Stimulated activated CD8-positive, alpha-beta memory T cell treated with anti-CD3 and anti-CD28 coated beads, Interleukin-12 subunit alpha, Interleukin-12 subunit beta, amount 100 ng/mL, for 24 hours (primary cell): ENCODE data around the gene MYPN.

Experiments used
- DNase-seq: peaks from one replicate; pipeline ENCODE4 v3.0.0-alpha.2; 2020; ENCODE audit errors: extremely low read depth

MYPN gene

DNA sequence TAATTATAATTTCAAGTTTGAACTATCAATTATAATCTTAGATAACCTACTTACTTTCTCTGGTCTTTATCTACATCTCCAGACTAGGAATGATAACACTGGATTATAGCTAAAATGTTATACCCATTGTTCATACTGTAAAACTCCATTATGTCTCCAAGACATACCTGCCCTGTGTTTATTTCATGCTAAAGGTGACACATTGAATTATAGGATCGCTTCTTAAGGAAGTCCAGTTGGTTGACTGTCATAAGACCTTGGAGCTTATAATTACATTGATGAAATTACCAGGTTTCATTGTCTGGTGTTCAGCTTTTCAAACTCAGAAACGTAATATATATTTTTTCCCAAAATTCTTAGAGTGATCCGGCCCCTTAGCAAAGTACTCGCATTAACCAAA is 18.7 kb upstream of the MYPN start:
- DNase-seq = no peak

DNA sequence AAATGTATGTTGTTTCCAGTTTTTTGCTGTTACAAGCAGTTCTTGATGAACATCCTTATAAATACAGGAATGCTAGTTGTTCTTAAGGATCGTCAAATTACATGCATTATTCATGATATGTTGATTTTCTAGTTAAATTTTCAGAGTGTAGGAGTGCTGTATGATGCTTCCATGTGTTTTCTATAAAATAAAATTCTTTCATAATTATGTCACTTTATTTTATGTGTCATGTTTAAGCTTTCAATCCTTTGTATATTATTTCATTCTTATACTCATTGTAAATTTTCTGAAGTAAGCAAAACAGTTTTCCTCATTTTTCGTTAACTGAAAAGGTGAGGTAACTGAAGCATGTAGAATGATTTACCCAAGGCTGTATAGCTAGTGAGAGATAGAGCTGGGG is 16.8 kb upstream of the MYPN start:
- no peak for DNase-seq

DNA sequence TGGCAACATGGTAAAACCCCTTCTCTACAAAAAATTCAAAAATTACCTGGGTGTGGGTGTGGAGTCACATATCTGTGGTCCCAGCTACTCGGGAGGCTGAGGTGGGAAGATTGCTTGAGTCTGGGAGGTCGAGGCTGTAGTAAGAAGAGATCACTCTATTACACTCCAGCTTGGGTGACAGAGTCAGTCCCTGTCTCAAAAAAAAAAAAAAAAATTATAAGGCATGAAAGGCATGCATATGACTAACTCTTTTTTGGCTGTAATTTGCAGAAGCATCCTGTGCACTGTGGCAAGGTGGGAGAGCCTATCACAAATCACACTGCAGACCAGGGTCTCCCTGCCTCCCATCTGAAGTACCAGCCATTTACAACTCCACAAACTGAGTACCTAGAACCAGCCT is 14.1 kb upstream of the MYPN start:
- DNase-seq = no peak

DNA sequence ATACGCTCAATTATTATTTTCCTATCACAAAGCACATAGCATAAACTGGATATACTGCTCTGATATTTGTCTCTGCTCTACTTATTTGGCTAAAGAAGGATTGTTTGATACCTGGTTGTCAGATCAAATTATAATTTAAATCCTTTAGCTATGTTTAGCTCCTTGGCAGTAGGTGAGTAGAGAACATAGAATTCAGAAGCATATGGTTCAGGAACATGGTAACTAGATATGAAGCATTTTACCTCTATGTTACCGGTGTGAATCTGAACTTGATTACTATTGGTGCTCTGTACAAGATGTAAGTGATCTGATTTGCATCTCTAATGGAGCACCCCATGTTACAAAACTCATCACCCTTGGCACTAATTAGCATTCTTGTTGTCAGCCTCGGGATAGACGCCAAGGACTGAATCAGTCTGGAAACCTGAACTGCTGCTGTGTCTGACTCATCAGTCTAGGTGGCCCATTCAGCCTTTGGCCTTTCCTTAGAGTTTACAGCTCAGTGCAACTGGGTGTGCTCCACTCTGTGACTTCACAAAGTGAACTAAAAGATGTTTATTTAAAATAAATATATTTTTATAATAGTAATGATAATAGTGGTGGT is 12.3 kb upstream of the MYPN start:
- no peak for DNase-seq

DNA sequence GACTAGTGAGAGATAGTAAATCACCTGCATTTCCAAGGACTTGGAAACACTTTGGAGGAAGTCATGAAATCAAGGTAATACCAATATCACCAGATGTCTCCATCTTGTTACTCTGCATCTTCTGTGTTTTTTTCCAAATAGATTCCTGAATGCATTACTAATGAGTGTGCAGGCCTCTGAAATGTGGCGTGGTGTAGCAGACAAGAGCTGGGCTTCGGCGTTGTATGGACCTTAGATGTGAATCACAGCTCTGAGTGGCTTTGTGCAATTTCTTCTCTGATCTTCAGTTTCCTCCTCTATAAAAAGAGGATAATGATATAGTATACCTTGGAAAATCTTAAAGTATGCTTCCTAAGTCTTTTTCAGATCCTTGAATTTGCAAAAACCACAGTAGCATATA is 9.6 kb upstream of the MYPN start:
- no peak for DNase-seq

DNA sequence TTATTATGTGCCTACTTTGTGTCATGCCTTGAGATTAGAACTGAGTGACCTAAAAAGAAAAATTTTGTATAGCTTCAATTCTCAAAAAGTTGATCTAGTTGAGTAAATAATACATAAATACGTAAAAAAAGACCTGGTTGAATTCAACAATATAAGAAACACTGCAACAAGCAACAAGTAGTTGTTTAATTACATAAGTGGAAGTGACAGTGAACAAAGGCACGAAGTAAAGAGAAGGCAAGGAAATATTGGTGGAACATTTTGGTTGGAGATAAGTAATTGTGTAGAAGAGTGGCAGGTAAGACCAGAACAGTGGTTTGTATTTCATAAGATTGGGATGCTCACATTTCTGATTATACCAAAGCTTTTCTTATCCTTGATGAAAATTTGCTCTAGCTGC is 8.2 kb upstream of the MYPN start:
- DNase-seq = no peak

DNA sequence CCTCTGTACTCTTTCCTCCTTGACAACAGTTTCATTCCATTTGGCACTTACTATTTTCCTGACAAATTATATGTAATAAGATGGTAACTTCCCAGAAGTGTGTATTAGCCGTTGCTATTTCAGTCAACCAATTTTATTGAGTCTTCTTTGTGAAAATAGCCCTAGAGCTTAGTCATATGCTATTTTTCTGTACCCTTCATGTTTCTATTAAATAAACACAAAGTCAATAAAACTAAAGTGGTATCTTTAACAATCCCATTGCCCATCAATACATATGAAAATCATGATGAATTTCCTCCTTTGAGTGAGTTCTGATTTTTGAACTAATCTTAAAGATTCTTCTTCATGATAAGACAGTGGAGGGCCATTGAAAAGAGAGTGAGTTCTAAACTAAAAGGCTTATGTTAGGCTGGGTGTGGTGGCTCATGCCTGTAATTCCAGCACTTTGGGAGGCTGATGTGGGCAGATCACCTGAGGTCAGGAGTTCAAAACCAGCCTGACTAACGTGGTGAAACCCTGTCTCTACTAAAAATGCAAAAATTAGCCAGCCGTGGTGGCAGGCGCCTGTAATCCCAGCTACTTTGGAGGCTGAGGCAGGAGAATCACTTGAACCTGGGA is 5.9 kb upstream of the MYPN start:
- DNase-seq = no peak

DNA sequence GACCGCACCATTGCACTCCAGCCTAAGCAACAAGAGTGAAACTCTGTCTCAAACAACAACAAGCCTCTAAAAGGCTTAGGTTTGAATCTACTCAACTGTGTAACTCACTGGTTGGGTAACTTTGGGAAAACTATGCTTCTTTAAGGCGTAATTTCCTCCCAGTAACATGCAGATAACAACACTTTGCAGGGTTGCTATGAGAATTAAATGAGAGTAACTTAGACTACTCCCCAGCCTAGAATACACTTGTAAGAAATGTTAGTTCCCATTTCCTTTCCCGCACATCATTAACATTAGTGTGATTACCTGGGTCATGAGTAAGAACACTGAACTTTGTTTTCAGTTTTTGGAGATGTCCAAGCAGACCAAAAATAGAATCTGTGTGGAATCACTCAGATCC is 5.4 kb upstream of the MYPN start:
- no peak for DNase-seq

DNA sequence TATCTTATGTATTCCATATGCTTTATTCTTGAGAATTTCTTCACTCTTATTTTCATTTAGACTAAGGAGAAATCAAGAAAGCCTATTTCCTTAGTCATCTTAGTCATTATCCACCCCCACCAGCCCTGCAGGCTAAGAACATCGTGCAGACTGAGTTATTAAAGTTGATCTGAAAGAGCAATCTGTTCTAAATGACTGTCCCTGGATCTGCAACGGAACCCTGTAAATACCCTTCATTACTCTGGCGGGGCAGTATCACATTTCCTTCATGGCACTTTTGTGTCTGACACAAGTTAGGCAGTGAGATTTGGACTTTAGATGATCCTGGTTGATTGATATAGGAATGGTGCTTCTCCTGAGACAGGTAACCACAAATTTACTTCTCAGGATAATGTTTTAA is 3.5 kb upstream of the MYPN start:
- DNase-seq = no peak

DNA sequence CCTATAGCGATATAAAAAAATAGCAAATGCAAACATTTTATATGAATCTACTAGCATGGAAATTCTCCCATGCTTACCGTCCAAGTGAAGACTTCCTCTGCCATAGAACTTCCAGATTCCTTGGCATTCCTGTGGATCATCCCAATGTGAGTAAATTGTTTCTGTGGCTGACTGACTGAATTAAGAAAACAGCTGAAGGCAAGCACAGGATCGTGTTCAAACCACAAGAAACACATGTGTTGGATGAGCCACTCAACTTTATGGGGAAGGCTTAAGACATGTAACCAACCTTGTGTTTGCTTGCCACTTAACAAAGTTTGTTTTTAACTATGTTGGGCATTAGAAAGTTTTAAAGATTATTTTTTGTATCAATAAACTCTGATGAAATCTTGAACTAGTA is 2.6 kb upstream of the MYPN start:
- DNase-seq = no peak

DNA sequence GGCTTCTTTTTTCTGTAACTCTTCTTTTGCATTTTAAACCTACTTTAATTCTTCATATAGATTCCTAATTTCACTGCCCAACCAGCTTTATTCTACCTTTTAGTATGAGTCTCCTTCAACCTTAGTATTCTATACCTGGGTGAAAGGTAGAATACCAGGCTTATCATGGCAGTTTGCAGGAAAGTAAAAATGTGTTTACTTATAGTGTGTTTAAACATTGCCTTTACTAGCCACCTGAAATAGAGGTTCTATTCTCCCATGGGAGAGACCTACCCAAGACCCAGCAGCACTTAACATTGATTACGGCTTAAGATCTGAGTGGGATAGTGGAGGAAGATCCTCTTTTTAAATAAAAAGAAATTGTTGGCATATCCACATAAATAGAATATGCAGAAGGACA is 1.6 kb upstream of the MYPN start:
- DNase-seq = no peak

DNA sequence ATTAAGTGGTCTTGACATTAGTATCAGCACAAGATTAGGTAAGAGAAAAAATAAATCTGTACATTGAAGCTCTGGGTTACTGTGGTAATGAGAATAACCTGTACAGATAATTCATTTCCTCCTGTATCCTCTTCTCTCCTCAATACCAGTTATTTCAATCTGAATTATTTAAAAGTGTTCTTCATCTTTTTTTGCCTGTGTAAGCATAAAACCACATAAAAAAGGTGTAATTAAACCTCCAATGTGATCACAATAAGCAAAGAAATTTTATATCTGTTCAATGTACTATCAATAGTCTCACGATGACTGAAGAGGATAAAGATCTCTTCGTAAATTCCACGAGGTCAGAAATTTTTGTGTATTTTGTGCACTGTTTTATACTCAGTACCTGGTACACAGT is 1.2 kb upstream of the MYPN start:
- no peak for DNase-seq

DNA sequence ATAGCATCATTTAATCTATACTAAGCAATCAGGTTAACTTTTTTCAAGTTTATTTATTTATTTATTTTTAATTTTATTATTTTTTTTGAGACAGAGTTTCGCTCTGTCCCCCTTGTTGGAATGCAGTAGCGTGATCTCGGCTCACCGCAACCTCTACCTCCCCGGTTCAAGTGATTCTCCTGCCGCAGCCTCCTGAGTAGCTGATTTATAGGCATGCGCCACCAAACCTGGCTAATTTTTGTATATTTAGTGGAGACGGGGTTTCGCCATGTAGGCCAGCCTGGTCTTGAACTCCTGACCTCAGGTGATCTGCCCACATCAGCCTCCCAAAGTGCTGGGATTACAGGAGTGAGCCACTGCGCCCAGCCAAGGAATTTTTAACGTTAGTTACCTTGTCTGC is 635 bp upstream of the MYPN start:
- DNase-seq = no peak

DNA sequence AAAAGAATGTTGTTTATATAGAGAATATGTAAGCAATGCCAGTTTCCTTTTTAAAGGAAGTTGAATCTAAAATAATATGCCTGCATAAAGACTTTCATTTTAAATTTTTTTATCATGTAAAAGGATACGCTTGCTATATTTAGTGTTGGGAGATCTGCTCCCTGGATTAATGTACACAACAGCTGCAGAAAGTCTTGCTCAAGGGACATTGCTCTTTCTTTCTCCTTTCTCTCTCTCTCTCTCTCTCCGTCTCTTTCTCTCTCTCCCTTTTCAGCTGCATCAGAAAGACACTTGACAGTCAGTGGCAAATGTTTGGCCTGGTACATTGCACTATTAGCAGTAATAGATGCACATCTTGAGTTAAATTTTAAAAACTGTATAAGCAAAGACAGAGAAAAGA is 739 bp downstream of the MYPN start:
- DNase-seq = no peak

DNA sequence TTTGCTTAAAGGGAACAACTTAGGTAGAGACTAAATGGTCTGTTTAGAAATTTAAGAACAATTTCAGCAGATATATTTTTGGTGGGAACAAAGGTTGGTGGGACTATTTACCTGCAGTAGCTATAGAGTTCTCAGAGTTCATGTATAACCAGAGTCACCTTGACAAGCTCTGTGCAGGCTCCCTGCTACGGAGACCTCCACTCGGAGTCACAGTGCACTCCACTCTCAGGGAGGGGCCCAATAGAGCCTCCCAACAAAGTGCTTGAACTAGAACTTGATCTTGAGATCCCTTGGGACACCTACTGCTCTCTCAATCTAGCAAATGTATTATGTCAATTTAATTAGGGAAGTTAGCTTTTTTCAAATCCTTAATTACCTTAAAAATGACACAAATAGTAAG is 2.3 kb downstream of the MYPN start:
- DNase-seq = no peak

DNA sequence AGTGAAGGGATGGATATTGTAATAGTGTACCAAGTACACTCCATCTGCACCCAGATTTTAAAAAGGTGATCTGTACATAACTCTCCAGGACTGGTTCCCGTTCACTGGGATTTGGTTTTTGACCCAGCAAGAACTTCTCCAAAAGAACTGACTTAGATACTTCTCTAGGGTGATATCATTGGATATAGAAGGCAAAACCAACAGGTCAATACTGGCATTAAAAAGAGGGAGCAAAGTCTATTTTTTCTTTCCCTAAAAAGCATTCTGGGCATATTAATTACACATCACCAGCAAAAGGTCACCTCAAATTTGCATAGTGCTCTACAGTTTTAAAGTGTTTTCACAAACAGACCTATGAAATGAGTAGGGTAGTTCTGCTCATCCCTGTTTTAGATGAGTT is 3.5 kb downstream of the MYPN start:
- no peak for DNase-seq

DNA sequence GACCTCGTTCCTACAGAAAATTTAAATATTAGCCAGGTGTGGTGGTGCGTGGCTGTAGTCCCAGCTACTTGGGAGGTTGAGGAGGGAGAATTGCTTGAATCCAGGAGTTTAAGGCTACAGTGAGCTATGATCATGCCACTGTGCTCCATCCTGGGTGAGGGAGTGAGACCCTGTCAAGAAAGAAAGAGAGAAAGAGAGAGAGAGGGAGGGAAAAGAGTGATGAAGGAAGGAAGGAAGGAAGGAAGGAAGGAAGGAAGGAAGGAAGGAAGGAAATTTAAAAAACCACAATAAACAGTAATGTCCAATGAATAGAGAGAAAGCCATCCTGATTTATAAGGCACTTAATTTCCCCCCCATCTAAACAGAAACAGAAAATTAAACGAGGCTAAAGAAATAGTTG is 9.4 kb downstream of the MYPN start:
- DNase-seq = no peak

DNA sequence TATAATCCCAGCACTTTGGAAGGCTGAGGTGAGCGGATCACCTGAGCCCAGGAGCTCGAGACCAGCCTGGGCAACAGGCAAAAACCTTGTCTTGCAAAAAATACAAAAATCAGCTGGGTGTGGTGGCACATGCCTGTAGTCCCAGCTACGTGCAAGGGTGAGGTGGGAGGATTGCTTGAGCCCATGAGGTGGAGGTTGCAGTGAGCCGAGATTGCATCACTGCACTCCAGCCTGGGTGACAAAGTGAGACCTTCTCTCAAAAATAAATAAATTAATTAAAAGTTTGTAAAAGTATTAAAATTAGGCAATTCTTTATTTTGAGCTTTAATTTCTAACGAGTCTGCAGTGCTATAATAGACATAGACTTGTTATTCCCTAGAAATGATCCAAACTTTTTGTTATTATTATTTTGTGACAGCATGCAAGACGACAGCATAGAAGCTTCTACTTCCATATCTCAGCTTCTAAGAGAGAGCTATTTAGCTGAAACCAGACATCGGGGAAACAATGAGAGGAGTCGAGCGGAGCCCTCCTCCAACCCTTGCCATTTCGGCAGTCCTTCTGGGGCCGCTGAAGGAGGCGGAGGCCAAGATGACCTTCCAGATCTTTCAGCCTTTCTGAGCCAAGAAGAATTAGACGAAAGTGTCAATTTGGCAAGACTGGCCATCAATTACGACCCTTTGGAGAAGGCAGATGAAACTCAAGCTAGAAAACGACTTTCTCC is 11.9 kb downstream of the MYPN start:
- no peak for DNase-seq

DNA sequence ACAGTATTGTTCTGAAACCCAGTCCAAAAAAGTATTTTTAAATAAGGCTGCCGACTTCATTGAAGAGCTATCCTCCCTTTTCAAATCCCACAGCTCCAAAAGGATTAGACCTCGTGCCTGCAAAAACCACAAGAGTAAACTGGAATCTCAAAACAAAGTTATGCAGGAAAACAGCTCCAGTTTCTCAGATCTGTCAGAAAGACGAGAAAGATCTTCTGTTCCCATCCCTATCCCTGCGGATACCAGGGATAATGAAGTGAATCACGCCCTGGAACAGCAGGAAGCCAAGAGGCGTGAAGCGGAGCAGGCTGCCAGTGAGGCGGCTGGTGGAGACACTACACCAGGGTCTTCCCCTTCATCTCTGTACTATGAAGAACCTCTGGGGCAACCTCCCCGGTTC is 12.6 kb downstream of the MYPN start:
- DNase-seq = no peak

DNA sequence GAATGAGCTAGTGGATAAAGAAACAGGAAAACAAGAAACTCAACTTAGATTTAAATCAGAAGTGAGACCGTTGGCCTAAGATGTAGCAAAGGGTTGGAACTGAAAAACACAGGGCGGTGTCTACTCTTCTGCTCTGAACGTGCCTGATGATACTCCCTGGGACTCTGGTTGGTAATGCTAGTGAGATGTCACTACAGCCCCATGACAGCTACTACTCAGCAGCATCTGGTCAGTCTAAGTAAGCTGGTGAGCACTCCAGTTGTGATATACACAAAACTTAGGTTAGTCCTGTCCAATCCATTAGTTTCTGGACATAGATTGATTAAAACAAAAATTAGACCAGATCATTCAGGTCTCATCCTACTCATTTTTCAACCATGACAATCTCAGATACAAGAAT is 15.4 kb downstream of the MYPN start:
- no peak for DNase-seq

DNA sequence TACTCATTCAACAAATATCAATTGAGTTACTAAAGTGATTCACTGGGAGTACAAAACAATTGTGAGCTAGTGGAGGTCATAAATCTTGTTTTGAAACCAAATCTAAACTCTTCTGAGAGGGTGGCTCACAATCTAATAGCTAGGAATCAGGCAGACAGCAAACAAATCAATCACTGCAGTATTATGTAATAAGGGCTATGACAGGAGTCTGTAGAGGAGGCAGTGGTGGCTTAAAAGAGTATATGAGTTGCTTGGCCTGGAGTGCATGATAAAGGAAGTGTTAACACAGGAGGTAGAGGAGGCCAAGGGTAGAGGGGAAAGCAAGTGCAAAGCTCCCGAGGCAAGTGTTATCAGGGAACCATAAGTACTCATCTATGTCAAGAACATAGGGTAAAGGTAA is 16.5 kb downstream of the MYPN start:
- no peak for DNase-seq

DNA sequence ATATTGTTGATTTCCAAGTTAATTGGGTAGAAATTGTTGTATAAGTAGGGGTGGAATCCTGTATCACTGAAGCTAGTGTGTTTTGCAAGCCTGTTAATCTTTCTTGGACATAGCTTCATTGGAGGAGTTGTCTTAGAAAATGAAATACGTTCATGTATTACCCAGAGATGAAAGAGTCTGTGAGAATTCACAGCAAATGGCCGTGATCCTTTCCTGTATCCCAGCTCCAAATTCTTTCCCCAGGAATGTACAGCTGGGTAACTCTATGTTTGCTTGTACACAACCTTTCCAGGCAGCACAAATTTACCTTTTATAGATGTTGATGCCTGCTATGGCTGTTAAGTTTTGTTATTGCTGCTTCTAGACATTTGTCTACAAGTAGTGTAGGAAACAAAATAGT is 18.7 kb downstream of the MYPN start:
- DNase-seq = no peak

DNA sequence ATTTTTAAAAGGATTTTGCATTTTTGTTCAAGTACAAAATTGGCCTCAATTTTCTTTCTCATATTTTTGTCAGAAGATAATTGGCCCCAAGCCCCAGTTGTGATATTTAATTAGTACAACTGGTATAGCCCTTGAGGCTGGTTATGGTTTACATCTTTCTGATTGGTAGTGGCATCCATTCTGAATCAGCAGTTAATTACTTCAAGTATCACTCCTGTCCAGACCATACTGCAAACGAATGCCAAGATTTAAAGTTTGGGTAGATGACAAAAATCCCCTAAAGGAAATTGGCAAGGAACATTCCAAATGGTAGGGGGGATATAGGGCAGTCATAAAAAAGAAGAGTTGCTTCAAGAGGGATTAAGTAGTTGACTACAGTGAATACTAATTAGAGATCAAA is 23.1 kb downstream of the MYPN start:
- DNase-seq = no peak

DNA sequence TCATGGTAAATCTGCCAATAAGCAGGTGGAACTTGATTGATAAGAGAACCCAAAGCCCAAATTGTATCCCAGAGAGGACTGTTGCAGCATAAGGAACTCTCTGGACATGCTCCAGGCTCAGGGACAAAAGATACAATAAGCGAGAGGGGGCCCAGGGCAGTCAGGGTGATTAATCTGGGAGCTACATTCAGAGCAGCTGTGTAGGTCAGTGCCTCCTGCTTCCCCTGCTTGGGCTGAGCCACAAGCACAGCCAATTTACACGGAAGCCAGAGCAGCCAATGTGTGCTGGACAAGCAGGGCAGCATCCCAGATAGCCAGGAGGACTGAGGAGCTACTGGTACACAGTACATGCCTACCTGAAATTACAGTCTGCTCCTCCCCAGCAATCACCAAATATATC is 24.2 kb downstream of the MYPN start:
- no peak for DNase-seq
